Trophoblast cell (in vitro differentiated cells and primary cell): Measurements from ENCODE around the gene ULK4.
A peak's percentile ranks its signal among the peaks of the same experiment; 100 is the strongest.

ENCODE experiments used
- DNase-seq, 2 donors: peaks; one replicate each; pipeline ENCODE4 v3.0.0-alpha.2; 2016
- H2AFZ ChIP-seq: 2 replicates; pipeline ENCODE4 v1.6.1; 2013; ENCODE audit warnings: low read length, moderate library complexity, mild to moderate bottlenecking; ENCODE audit not compliant: insufficient read depth, poor library complexity
- H2AK5ac ChIP-seq: 2 replicates; pipeline ENCODE4 v1.6.1; 2013; ENCODE audit warnings: mild to moderate bottlenecking, low read length
- H2BK120ac ChIP-seq: 2 replicates; pipeline ENCODE4 v1.6.1; 2013; ENCODE audit warnings: low read length, mild to moderate bottlenecking, moderate library complexity; ENCODE audit not compliant: insufficient read depth, poor library complexity
- H2BK12ac ChIP-seq: 2 replicates; pipeline ENCODE4 v1.6.1; 2013; ENCODE audit warnings: mild to moderate bottlenecking, low read length, moderate library complexity
- H2BK5ac ChIP-seq: 2 replicates; pipeline ENCODE4 v1.6.1; 2013; ENCODE audit warnings: low read length, low read depth, moderate library complexity, mild to moderate bottlenecking; ENCODE audit not compliant: poor library complexity
- H3K14ac ChIP-seq: 2 replicates; pipeline ENCODE4 v1.6.1; 2013; ENCODE audit warnings: mild to moderate bottlenecking, low read length
- H3K18ac ChIP-seq: 2 replicates; pipeline ENCODE4 v1.6.1; 2013; ENCODE audit warnings: mild to moderate bottlenecking, low read length
- H3K23ac ChIP-seq: 2 replicates; pipeline ENCODE4 v1.6.1; 2013; ENCODE audit warnings: low read length
- H3K27ac ChIP-seq: 2 replicates; pipeline ENCODE4 v1.5.1; 2013; ENCODE audit warnings: low read depth, mild to moderate bottlenecking, inconsistent platforms, low read length, moderate library complexity
- H3K27me3 ChIP-seq: 2 replicates; pipeline ENCODE4 v1.6.1; 2013; ENCODE audit warnings: inconsistent platforms, mild to moderate bottlenecking, low read length, moderate library complexity; ENCODE audit not compliant: insufficient read depth
- H3K36me3 ChIP-seq, 2 experiments: 1 replicate in 1 of 2; 2 replicates in 1 of 2; pipeline ENCODE4 v1.6.1; 2013; ENCODE audit warnings: low read length in 2 of 2, mild to moderate bottlenecking in 2 of 2, moderate library complexity in 1 of 2; ENCODE audit not compliant: insufficient read depth in 2 of 2, control insufficient read depth in 1 of 2
- H3K4ac ChIP-seq: 2 replicates; pipeline ENCODE4 v1.6.1; 2013; ENCODE audit warnings: low read depth, mild to moderate bottlenecking, low read length, moderate library complexity
- H3K4me1 ChIP-seq, 2 experiments: 1 replicate in 1 of 2; 2 replicates in 1 of 2; pipeline ENCODE4 v1.6.1; 2013; ENCODE audit warnings: low read length in 2 of 2, mild to moderate bottlenecking in 2 of 2, moderate library complexity in 1 of 2; ENCODE audit not compliant: insufficient read depth in 2 of 2, control insufficient read depth in 1 of 2
- H3K4me2 ChIP-seq: 2 replicates; pipeline ENCODE4 v1.6.1; 2013; ENCODE audit warnings: inconsistent platforms, mild to moderate bottlenecking, low read length, moderate library complexity
- H3K4me3 ChIP-seq: 2 replicates; pipeline ENCODE4 v1.5.1; 2013; ENCODE audit warnings: mild to moderate bottlenecking, low read depth, low read length, inconsistent platforms
- H3K79me1 ChIP-seq: one replicate; pipeline ENCODE4 v1.6.1; 2013; ENCODE audit warnings: low read length
- H3K79me2 ChIP-seq: 2 replicates; pipeline ENCODE4 v1.6.1; 2013; ENCODE audit warnings: low read length, mild to moderate bottlenecking; ENCODE audit not compliant: control insufficient read depth, insufficient read depth, poor library complexity
- H3K9ac ChIP-seq: 2 replicates; pipeline ENCODE4 v1.6.1; 2013; ENCODE audit warnings: mild to moderate bottlenecking, low read length
- H3K9me3 ChIP-seq: 2 replicates; pipeline ENCODE4 v1.6.1; 2013; ENCODE audit warnings: low read depth, mild to moderate bottlenecking, control low read depth, inconsistent platforms, low read length; ENCODE audit not compliant: insufficient read depth
- H4K12ac ChIP-seq: 2 replicates; pipeline ENCODE4 v1.6.1; 2013; ENCODE audit warnings: low read depth, mild to moderate bottlenecking, low read length, moderate library complexity
- H4K8ac ChIP-seq: 2 replicates; pipeline ENCODE4 v1.6.1; 2013; ENCODE audit warnings: low read depth, mild to moderate bottlenecking, low read length, moderate library complexity
- H4K91ac ChIP-seq: one replicate; pipeline ENCODE4 v1.6.1; 2013; ENCODE audit warnings: low read depth, mild to moderate bottlenecking, low read length, moderate library complexity
- WGBS: extraction: QIAGEN DNeasy Blood & Tissue Kit; methylation state at CpG from one replicate; pipeline ENCODE4 v1.1.7; 2013; ENCODE audit warnings: missing lambda C conversion rate; ENCODE audit not compliant: insufficient read length, insufficient coverage; ENCODE audit errors: extremely low coverage; 5-methylcytosine and 5-hydroxymethylcytosine counted together

The ULK4 gene

GRCh38 chr3:41362638-41363559, 599.0 kb downstream of the ULK4 start:
- peak overlapping the region; percentile 4 for H4K12ac ChIP-seq
- WGBS = no CpG with 5 or more reads among the region's 5 CpGs
- H2AK5ac ChIP-seq = no peak overlapping the region

DNA sequence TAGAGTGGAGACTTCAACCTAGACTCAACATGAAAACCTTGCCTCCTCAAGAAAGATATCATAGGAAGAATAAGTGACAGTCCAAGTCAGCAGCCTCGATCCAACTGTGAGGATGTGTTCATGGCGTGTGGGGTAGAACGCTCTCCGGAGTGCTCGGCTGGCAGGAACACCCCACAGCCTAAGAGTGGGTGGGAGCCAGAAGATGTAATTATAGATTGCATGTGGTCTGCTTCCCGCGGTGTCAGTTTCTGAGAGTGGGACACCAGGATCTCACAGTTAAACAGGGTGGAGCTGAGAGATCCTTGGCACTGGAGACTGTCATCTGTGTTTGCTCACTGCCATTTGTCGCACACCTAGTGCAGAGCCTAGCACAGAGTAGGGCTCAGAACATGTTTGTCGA, 604.6 kb downstream of the ULK4 start:
- Histone ChIP-seq H3K79me2 (no peaks in the 10 kb centered on the region), H4K8ac (no peak overlapping the region), H3K9me3 (peaks cover 1% of the 10 kb centered on the region), H2AK5ac (no peak overlapping the region), H3K27me3 (no peaks in the 10 kb centered on the region), H2BK12ac (peak overlapping the region; percentile 29), H3K9ac (no peak overlapping the region), H3K23ac (no peak overlapping the region), H3K18ac (no peak overlapping the region), H3K4me2 (no peak overlapping the region), H3K79me1 (peaks cover 9% of the 10 kb centered on the region), H3K4me3 (no peak overlapping the region), H3K27ac (no peak overlapping the region), H3K4ac (no peak overlapping the region), H2AFZ (no peak overlapping the region), H2BK120ac (no peak overlapping the region), H4K91ac (no peak overlapping the region), H3K14ac (no peak overlapping the region), H3K4me1 (peaks cover 7 to 16% of the 10 kb centered on the region in 2 experiments), H3K36me3 (no peaks in the 10 kb centered on the region), H4K12ac (no peak overlapping the region), H2BK5ac (no peak overlapping the region)
- DNase-seq = no peak
- no CpG with 5 or more reads among the region's 9 CpGs for whole genome bisulfite sequencing

More at GRCh38 chr3:41362638-41363559, 599.0 kb downstream of the ULK4 start:
- Histone ChIP-seq H3K23ac (no peak overlapping the region), H2BK5ac (peak overlapping the region; percentile 3), H2BK120ac (peak overlapping the region; percentile 0), H3K9ac (no peak overlapping the region), H2AFZ (no peak overlapping the region), H4K91ac (peak overlapping the region; percentile 2), H2BK12ac (peak overlapping the region; percentile 75), H3K36me3 (no peaks in the 10 kb centered on the region), H3K4me3 (no peak overlapping the region), H3K9me3 (peaks cover 1% of the 10 kb centered on the region), H3K79me2 (no peaks in the 10 kb centered on the region), H3K4me2 (peak overlapping the region; percentile 31), H3K18ac (peak overlapping the region; percentile 33), H3K14ac (peak overlapping the region; percentile 59), H3K27ac (peak overlapping the region; percentile 85), H3K4ac (peak overlapping the region; percentile 17), H3K4me1 (peaks cover 14 to 28% of the 10 kb centered on the region in 2 experiments), H4K8ac (peak overlapping the region; percentile 62), H3K27me3 (no peaks in the 10 kb centered on the region), H3K79me1 (peaks cover 17% of the 10 kb centered on the region)
- DNase-seq = no peak

- Histone ChIP-seq H3K4me1 (peaks cover 7 to 14% of the 10 kb centered on the region in 2 experiments), H4K91ac (peak overlapping the region; percentile 21), H3K9ac (no peak overlapping the region), H3K4me2 (no peak overlapping the region), H2BK120ac (no peak overlapping the region), H3K23ac (no peak overlapping the region), H4K12ac (no peak overlapping the region), H3K14ac (no peak overlapping the region), H3K4me3 (no peak overlapping the region), H4K8ac (no peak overlapping the region), H3K4ac (no peak overlapping the region), H3K79me2 (no peaks in the 10 kb centered on the region), H3K9me3 (peaks cover 1% of the 10 kb centered on the region), H3K27me3 (no peaks in the 10 kb centered on the region), H3K27ac (no peak overlapping the region), H3K36me3 (no peaks in the 10 kb centered on the region), H2AK5ac (no peak overlapping the region), H2AFZ (no peak overlapping the region), H2BK12ac (no peak overlapping the region), H3K18ac (no peak overlapping the region), H2BK5ac (no peak overlapping the region), H3K79me1 (peaks cover 9% of the 10 kb centered on the region)
- no peak for DNase-seq
- no CpG with 5 or more reads among the region's 2 CpGs for WGBS
These were observed 605.1 kb downstream of the ULK4 start for GRCh38 chr3:41356775-41357174.

DNA sequence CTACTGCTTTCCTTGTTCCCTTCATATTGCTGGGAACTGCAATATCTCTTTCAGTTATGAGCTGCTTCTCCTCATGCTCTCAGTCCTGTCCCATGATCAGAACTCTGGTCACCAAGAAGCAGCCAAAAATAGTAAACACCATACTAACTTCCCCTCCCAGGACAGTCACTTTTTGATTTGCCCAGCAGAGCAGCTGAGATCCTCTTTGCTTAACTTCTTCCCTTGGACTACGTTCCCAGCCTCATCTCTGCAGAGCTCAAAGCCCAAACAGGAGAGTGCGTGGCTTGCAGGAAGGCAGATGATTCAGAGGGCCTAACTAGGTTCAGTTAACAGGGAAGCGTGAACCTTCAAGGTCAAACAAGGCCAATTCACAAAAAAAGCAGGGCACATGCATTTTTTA, 609.4 kb downstream of the ULK4 start:
- no peak overlapping the region for H3K9ac ChIP-seq
- H3K4ac ChIP-seq = no peak overlapping the region
- H4K8ac ChIP-seq = no peak overlapping the region
- no peak overlapping the region for H2BK120ac ChIP-seq
- H3K27ac ChIP-seq = no peak overlapping the region
- no peak overlapping the region for H2AFZ ChIP-seq
- H2AK5ac ChIP-seq = no peak overlapping the region
- H3K79me2 ChIP-seq = no peaks in the 10 kb centered on the region
- no peak overlapping the region for H4K91ac ChIP-seq
- no peak overlapping the region for H2BK12ac ChIP-seq
- H2BK5ac ChIP-seq = no peak overlapping the region
- no peak overlapping the region for H3K4me2 ChIP-seq
- no peak for DNase-seq
- no CpG with 5 or more reads among the region's 3 CpGs for WGBS
- H3K27me3 ChIP-seq = no peaks in the 10 kb centered on the region
- H3K36me3 ChIP-seq = no peaks in the 10 kb centered on the region
- H3K14ac ChIP-seq = no peak overlapping the region
- H3K9me3 ChIP-seq = no peaks in the 10 kb centered on the region
- peaks cover 0 to 2% of the 10 kb centered on the region in 2 experiments for H3K4me1 ChIP-seq
- H3K23ac ChIP-seq = no peak overlapping the region
- no peak overlapping the region for H3K4me3 ChIP-seq
- H3K79me1 ChIP-seq = no peaks in the 10 kb centered on the region
- no peak overlapping the region for H4K12ac ChIP-seq
- H3K18ac ChIP-seq = no peak overlapping the region
